Endothelial cell of umbilical vein (primary cell): ENCODE results near the gene KDM4B.

ENCODE experiments used
- CTCF ChIP-seq, 2 donors: IDR thresholded peaks; 1 replicate in 1 of 2; 2 replicates in 1 of 2; pipeline ENCODE4 v1.5.1; 2011; ENCODE audit warnings: low read length in 2 of 2, mild to moderate bottlenecking in 2 of 2, moderate library complexity in 2 of 2, control low read depth in 1 of 2, inconsistent platforms in 1 of 2, low read depth in 1 of 2; ENCODE audit not compliant: insufficient read depth in 1 of 2; ENCODE audit errors: extremely low read depth in 1 of 2
- EZH2 ChIP-seq: IDR thresholded peaks from 2 replicates; pipeline ENCODE4 v1.6.1; 2012; ENCODE audit warnings: borderline replicate concordance, low read depth, mild to moderate bottlenecking, moderate library complexity, low read length, inconsistent platforms; ENCODE audit not compliant: severe bottlenecking
- JUN ChIP-seq: IDR thresholded peaks from 2 replicates; pipeline ENCODE4 v1.6.1; 2011; ENCODE audit warnings: borderline replicate concordance, low read depth; ENCODE audit not compliant: insufficient read length, insufficient read depth
- POLR2AphosphoS5 ChIP-seq: IDR thresholded peaks from 2 replicates; pipeline ENCODE4 v1.6.1; 2012; ENCODE audit warnings: low read depth, mild to moderate bottlenecking, control low read depth, low read length, moderate library complexity; ENCODE audit not compliant: insufficient read depth

- TF ChIP-seq CTCF (IDR thresholded peaks at IDR 0.05; ENCODE audit: extremely low read depth in 1 of 2, insufficient read depth in 1 of 2, low read depth in 1 of 2, low read length in 2 of 2) (no peak), EZH2 (no peak), JUN (no peak), POLR2AphosphoS5 (no peak)
These were observed 187.5 kb downstream of the KDM4B start for GRCh38 chr19:5156231-5156986.
